GM19043 (cell line): ENCODE results near the gene SHOC2.

Experiments
- ATAC-seq: cut with Tn5 transposase; IDR thresholded peaks from one replicate; pipeline ENCODE4 v1.9.1; 2021; ENCODE audit warnings: low read depth; ENCODE audit not compliant: unreplicated experiment

The SHOC2 gene

DNA sequence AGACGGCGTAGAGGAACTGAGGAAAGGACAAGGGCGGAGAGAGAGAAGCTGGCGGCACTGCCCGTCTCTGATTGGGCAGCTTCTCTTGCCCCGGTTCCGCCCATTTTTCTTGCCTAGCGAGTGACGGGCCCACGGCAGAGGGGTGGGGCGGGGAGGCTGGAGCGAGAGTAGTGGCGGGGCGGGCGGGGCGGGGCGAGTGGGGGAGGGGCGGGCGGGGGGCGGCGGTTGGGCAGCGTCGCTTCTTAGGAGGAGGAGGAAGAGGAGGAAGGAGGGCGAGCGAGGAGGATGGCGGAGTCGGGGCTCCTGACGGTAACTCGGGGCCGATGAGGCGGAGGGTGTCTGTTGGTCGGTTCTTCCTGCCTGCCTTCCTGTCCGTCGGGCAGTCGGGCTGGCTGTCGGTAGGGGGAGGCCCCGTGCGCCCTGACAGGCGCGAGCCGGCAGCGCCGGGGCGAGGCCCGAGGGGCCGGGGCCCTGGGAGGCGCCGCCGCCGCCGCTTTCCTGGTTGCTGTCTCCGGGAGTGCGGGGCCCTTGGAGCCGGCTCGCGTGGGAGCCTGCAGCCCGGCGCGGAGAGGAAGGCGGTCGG is at the start of gene SHOC2:
SHOC2 (plus strand) TSS at position 256 of the 583 bp plus-strand sequence. CDS start 44,755 bp downstream, outside the sequence.
- peak; percentile 1 for ATAC-seq

DNA sequence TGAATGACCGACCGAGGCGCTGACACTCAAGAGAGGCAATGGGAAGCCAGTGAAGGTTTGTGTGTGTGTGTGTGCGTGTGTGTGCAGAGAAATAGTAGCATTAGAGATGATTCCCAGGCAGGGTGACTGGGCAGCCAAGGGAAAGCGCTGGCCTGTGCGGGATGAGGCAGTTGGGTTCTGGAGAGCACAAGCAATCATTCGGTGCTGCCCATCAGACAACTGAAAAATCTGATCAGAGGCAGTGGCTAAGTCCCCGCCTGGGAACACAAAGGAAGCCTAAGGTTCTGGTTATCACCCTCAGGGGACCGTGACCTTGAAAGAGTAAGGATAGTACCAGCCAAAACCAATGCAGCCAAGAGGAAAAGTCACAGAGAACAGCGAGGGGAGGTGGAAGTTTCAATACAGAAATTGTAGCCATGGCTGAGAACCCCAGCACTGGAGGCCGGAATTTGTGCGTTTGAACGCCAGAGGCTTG is 48.5 kb upstream of the SHOC2 start:
- ATAC-seq, result no peak

DNA sequence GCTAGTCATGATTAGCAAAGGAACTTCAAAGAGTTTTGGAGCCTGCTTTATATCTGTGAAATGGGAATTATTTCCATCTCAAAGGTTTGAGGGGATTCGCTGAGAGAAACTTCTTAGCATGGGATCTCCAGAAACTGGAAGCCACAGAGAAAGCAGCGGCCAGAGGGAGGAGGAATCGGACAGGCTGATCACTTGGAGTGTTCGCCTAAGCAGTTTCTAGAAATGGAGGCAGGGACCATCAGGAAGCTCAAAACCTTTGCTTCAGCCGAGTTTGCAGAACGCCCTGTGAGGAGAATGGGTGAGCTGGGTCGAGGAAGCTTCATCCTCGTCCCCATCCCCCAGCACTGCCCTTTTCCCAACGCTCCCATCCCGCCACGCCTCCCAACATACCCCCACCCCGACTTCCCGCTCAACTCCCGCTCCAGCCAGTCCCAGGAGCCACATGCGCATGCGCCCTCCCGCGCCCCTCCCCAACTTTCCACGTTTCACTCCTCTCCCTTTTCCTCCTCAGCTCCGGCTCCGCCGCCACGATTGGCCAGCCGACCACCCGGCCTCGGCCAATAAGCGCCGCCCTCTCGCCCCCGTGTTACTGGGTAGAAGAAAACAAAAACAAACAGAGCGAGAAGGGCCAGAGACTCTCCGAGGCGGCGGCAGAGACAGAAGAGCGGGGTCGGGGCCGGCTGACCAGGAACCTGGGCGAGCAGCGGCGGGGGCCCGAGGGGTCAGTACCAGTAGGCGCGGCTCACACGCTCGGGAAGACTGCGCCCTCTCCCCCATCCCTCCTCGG is 47.9 kb upstream of the SHOC2 start, which contains the start of gene PDCD4:
PDCD4 (plus strand) TSS at position 631 of the 787 bp plus-strand sequence. CDS start 4,100 bp downstream, outside the sequence.
- ATAC-seq, result peak; percentile 64

DNA sequence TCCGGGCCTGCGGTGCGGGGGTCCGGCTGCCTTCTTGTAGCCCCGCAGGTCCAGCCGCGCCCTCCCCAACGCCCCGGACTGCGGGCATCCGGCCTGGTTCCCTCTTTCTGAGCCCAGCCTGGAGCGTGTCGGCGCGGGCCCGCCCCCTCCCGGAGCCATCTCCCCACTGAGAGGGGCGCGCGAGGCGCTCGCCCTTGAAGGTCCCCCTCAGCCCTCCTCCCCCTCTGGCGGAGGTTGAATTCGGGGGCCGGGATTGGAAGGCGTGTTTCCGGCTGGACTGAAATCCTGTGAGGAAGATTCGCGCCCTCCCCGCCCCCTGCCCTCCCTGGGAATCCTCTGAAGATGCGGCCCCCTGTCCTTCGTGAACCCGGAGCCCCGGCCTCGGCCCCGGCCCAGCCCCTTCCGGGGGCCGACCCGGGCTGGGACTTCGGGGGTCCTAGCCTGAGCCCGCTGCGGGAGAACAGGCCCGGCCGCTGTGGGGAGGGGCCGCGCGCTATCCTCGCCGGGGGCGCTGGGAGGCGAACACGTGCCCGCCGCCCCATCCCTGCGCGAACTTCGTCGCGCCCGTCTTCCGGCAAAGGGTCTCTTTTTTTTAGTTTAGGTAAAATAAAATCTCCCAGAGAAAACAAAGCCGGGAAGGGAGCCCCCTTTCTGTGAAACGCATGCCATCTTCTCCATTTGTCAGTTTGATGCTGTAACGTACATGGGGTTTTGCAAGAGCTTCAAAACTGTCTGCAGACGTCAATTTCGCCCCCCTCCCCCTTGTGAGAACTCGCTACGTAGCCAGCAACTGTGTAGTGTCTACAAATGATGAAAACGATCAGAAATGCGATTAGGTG is 47.0 kb upstream of the SHOC2 start:
- ATAC-seq, result peak; percentile 27

DNA sequence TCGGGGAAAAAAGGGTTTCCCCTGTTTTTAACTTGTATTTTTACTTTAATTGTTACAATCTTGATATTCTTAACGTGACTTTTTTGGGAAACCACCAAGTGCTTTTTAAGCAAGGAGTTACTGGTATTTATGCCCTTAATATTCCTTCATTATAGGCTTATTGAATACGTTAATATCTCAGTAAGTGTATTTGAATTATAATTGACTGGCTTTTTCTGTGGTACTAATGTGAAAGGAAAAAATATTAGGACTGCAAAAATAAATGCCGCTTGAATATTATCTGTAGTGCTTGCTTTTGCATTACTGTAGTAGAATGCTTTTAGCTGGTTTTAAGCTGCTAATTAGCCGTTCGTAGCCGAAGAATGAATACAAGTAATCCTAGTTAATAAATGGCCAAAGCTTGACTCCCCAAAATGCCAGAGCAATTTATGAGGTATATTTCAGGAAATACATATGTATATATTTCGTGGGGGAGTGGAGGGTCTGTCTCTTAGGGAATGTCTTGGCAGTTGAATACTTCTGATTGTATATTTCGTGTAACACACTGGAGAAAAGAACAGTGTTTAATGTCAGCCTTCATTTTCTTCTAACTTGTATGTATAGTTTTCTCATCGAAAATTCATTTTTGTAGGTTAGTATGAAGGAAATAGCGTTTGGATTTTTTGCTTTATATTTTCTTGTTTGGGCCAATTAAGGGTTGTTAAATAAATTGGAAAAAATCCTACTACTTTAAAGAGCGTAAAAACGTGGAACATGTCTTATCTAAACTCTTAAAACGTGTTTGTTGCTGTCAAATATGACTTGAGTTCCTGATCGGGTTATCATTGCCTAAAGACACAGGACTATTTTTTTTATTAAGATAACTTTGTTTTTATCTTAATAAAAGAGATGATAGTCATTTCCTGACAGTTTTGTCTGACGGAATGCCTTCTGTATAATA is 46.1 kb upstream of the SHOC2 start:
- ATAC-seq, result no peak

DNA sequence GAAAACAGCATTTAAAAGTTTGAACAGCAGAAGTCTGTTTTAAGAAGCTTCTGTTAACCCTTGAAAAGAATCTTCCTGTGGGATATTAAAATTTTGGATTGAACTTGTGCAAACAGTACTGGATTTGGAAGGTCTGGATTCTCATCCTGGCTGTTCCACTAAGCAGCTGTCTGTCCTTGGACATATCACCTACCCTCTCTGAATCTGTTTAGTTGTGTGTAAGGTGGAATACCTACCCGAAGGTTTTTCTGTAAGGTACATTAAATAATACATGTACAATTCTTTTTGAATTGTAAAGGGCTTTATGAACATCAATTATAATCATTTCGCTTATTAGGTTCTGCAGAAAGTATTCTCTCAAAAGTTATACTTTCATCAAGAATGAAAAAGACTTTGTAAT is 45.5 kb upstream of the SHOC2 start:
- no peak for ATAC-seq

DNA sequence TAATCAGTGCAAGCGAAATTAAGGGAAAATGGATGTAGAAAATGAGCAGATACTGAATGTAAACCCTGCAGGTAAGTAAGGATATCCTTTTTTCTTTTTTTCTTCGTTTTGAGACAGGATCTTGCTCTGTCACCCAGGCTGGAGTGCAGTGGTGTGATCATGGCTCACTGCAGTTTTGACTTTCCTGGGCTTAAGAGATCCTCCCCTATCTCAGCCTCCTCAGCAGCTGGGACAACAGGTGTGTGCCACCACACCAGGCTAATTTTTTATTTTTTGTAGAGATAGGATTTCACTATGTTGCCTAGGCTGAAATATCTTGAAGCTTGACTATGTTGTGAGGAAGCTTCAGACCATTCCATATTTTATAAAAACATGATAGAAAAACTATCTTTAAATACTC is 43.4 kb upstream of the SHOC2 start:
- ATAC-seq, result no peak

DNA sequence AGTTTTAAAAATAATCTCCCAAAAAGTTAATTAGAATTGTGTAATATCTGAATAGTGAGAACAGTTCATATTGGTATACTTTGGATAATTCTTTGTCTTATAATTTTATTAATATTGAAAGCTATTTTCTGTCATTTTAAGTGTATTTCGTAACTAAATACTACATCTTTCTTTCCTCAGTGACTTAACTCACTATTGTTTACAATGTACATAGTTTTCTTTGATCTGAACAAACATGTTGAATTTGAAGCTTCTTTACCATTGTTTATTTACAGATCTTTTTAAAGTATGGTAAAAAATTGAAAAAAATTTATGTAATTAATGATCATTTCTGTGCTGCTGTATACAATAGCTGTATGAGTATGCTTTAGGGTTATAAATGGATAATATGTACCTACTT is 42.6 kb upstream of the SHOC2 start:
- ATAC-seq, result no peak

DNA sequence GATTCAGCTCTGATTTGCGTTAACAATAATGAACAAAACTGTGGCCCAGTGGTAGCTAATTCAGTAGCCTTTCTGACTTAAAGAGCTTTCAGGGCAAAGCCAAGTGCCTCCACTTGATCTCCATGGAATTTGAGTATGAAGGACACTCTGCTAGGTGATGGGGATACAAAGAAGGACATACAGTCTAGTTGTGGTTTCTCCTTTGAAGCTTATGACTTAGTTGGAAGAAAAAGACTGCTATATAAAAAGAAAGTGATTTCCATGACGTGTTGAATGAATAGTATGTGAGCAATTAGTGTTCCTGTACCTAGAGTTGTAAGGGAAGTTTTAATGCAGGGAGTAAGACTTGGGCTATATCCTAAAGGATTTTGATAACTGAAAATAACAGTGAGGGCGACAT is 39.4 kb upstream of the SHOC2 start:
- ATAC-seq, result no peak

DNA sequence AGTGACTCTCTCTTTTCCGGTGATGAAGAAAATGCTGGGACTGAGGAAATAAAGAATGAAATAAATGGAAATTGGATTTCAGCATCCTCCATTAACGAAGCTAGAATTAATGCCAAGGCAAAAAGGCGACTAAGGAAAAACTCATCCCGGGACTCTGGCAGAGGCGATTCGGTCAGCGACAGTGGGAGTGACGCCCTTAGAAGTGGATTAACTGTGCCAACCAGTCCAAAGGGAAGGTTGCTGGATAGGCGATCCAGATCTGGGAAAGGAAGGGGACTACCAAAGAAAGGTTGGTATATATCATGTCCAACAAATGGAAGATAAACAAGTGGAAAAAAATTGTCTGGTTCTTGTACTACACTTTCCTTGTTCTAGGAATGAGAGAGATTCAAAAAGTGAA is 38.2 kb upstream of the SHOC2 start:
- ATAC-seq, result no peak

DNA sequence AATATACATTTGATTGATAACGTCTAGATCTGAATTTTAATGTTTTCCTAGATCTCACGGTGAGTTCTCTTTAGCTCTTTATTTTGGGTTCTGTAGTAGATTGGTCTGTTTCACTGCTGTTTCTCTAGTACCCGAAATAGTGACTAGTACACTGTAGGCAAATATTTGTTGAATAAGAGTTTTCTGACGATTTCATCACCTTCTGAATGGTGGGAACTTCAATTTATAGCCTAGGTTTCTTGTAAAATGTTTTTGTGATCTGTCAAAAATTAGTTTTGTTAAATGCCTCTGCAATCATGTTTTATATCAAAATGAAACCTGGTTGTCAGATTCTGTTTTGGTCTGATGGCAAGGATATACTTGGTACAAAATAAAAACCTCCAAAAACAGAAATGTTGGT is 37.5 kb upstream of the SHOC2 start:
- no peak for ATAC-seq

DNA sequence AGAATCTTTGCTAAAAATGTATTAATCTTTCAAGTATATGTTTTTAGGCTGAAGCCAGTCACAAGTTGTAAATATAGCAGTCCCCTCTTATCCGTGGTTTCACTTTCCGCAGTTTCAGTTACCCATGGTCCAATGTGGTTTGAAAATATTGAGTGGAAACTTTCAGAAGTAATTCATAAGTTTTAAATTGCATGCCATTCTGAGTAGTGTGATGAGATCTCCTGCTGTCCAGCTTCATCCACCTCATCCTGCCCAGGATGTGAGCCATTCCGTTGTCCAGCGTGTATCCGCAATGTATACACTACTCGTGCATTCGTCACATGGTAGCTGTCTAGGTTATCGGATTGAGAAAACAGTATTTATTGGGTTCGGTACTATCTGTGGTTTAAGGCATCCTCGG is 35.5 kb upstream of the SHOC2 start:
- ATAC-seq, result no peak

DNA sequence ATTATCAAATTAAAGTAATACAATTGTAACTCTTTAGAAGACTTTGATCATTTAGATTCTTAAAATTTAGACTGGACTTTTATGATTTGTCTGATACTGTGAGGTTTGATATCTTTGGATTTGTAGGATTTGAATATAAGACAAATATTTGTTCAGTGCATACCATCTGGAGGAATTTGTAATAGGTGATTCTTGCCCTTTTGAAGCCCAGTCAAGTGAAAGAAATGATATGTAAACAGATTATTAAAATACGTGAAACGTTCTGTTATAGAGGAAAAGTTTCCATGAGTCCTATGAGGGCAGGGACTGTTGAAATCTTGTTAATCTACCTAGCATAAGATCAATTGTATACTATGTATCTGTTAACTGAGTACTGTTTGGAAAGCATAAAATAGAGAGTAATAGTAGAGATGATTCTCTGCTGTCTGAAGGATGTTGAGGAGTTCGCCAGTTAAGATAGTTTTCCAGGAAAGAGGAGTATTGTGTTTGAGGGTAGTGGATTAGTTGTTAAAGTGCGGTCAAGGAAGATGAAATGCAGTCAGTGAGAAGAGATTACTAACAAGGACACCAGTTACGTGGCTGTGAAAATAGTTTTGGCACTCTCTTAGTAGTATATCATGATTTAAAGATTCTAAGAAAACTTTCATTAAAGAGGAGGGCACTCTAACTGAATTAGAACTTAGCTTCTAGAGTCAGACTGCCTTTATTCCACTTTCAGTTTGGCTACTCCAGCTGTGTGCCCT is 33.3 kb upstream of the SHOC2 start:
- ATAC-seq, result no peak

DNA sequence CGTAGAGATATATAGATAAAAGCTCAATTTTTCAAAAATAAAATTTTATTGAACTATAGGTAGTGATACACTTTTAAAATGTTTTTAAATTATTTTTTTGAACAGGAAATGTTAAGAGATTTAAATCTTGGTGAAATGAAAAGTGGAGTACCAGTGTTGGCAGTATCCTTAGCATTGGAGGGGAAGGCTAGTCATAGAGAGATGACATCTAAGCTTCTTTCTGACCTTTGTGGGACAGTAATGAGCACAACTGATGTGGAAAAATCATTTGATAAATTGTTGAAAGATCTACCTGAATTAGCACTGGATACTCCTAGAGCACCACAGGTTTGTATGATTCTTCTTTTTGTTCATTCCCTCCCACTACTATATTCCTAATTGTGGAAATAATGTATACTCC is 31.8 kb upstream of the SHOC2 start:
- no peak for ATAC-seq

DNA sequence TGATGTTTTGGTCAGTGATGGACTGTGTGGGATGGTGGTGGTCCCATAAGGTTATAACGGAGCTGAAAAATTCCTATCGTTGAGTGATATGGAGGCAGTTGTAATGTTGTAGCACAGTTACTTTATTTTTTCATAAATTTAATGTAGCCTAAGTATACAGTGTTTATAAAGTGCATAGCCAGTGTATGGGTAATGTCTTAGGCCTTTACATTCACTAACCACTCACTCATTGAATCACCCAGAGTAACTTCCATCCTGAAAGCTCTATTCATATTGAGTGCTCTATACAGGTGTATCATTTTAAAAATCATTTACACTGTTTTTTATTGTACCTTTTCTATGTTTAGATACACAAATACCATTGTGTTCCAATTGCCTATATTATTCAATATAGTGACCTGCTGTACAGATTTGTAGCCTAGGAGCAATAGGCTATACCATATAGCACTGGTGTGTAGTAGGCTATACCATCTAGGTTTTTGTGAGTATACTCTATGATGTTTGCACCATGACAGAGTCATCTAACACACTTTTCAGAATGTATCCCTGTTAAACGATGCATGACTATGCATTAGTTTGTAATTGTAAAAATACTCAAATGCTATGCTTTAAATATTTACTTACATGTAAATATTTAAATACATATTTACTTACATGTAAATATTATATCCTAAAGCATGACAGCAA is 26.7 kb upstream of the SHOC2 start:
- ATAC-seq, result no peak

DNA sequence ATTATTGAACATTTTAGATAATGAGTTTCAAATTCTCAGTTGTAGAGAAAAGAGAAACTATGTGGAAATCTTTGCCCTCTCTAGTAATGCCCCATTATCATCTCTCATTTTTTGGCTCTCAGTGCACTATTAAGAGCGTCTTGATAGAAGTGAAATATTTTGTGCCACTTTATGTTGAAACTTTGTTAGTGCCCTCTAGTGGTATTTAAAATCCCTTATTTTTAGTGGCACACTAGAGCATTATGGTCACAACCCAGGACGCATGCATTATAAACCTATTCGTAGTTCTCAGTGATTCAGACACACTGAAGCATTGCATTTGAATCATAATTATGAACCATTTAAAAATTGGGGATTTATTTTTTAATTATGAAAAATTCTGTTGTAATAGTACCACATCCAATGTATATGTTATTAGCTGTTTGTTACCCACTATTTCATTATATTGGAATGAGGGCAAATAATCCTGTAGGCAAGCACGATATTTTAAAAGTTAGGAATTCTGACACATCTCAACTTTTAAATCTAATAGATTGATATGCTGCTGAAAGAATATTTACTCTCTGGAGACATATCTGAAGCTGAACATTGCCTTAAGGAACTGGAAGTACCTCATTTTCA is 25.7 kb upstream of the SHOC2 start:
- ATAC-seq, result peak; percentile 67

DNA sequence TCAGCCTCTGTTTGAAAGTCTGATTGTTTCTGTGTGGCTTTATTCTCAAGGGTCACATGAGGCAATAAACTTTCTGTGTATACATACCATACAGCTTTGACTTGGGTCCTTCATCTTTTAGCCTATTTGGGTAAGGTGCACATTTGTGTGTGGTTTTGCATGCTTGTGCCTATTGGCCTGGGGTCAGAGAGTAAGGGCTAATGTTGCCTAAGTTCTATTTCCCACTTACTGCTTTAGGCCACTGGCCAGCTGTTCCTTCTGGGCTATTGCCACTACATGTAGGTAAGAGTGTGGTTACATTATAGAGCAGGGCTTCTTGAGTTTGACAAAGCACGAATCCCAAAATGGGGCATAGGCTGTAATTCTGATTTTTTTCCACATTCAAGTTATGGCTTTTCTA is 22.2 kb upstream of the SHOC2 start:
- no peak for ATAC-seq

DNA sequence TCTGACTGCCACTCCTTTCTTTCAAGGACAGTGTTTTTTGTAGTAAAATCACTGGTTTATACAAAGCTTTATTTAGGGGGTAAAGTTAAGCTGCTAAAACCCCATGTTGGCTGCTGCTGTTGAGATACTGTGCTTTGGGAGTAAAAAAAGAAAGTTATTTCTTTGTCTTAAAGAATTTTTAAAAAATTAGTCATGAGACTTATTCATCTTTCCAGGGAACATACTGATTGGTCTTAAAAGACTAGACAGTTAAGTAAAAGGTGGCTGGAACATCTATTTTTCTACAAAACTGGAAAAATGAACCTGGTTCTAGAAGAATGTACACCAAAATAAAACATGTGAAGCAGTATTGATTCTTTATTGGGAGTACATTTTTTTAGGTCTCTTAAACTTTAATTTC is 21.0 kb upstream of the SHOC2 start:
- ATAC-seq, result no peak
